Measurements from ENCODE around the gene PTBP1.
A peak's percentile ranks its signal among the peaks of the same experiment; 100 is the strongest.

Gene PTBP1

DNA sequence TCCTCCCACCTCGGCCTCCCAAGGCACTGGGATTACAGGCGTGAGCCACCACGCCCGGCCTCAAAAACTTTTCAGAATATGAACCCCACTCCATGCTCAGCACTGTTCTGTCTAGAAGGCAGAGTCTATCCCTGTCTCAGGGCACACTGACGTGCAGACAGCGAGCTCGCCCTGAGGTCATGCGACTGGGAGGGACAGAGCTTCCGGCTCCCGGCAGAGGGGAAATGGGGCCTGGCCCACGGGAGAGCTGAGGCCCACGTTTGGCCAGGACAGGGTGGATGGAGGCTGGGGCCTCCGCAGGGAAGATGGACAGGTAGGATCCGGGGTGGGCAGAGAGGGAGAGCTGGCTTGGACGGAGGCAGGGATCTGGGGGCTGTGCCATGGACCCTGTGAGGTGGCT is 27.6 kb downstream of the PTBP1 start:
- no peak overlapping the region for H2AFZ ChIP-seq (ENCODE audit: low read depth, low read length)
- H2BK15ac ChIP-seq (ENCODE audit: low read depth, poor library complexity, severe bottlenecking): no peak overlapping the region
- H3K4me2 ChIP-seq (ENCODE audit: low read length, poor library complexity, severe bottlenecking): no peak overlapping the region
- DNase-seq: no peak
- WGBS: 85% methylated on average over 15 of the region's 15 CpGs
- no peak overlapping the region for H3K18ac ChIP-seq (ENCODE audit: low read depth in 1 of 2, low read length in 2 of 2)
- H3K36me3 ChIP-seq (ENCODE audit: control insufficient read depth in 1 of 2, insufficient read depth in 2 of 2, low read depth in 1 of 2, low read length in 2 of 2): no peaks in the 10 kb centered on the region
- H4K91ac ChIP-seq (ENCODE audit: low read length): peak overlapping the region; percentile 61
- no peak overlapping the region for H2BK5ac ChIP-seq (ENCODE audit: low read depth, low read length, poor library complexity, severe bottlenecking)
- H2AK5ac ChIP-seq (ENCODE audit: low read length, severe bottlenecking): no peak overlapping the region
- H3K9ac ChIP-seq (ENCODE audit: low read length): no peak overlapping the region
- H3K79me1 ChIP-seq (replicated peaks; ENCODE audit: low read length, poor library complexity, severe bottlenecking): no peaks in the 10 kb centered on the region
- H3K4me3 ChIP-seq (ENCODE audit: insufficient read depth in 1 of 2, low read depth in 1 of 2, low read length in 2 of 2): no peak overlapping the region
- H3K27ac ChIP-seq (ENCODE audit: low read length, poor library complexity, severe bottlenecking): no peak overlapping the region
- no peak overlapping the region for H2BK120ac ChIP-seq (ENCODE audit: low read depth, low read length)
- H3K4me1 ChIP-seq (ENCODE audit: control insufficient read depth, insufficient read depth, low read depth, low read length): peaks cover 21% of the 10 kb centered on the region
- H3K4ac ChIP-seq (ENCODE audit: low read depth in 1 of 2, low read length in 2 of 2): no peak overlapping the region
- H3K27me3 ChIP-seq (ENCODE audit: control insufficient read depth in 1 of 2, insufficient read depth in 1 of 2, low read length in 2 of 2): peaks cover 0 to 23% of the 10 kb centered on the region in 2 experiments
- H4K8ac ChIP-seq (ENCODE audit: low read length): no peak overlapping the region
- no peaks in the 10 kb centered on the region for H3K9me3 ChIP-seq (ENCODE audit: control insufficient read depth, low read length)
- peak overlapping the region in 1 of 2 experiments; percentile 39 for H2BK12ac ChIP-seq (ENCODE audit: low read length in 2 of 2)
- no peak overlapping the region for H3K14ac ChIP-seq (ENCODE audit: low read length in 2 of 2)
- no peak overlapping the region for H3K23ac ChIP-seq (ENCODE audit: low read length in 2 of 2)

DNA sequence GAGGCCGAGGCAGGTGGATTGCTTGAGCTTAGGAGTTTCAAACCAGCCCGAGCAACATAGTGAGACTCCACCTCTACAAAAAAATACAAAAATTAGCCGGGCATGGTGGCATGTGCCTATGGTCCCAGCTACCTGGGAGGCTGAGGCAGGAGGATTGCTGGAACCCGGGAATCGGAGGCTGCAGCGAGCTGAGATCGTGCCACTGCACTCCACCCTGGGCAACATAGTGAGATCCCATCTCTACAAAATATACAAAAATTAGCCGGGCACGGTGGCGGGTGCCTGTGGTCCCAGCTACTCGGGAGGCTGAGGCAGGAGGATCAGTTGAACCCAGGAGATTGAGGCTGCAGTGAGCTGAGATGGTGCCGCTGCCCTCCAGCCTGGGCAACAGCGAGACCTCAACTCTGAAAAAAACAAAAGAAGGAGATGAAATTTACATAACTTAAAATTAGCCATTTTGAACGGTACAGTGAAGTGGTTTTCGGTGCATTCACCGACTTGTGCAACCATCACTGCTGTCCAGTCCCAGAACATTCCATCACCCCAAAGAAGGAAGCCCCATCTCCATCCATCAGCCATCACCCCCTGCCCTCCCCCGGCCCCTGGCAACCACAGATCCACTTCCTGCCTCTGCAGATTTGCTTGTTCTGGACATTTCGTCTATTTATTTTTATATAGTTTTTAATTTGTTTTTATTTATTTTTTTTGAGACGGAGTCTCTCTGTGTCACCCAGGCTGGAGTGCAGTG is 28.8 kb downstream of the PTBP1 start:
- no peak for DNase-seq
- 91% methylated on average over 15 of the region's 19 CpGs for WGBS
- Histone ChIP-seq H3K9ac (ENCODE audit: low read length) (no peak overlapping the region), H3K4me2 (ENCODE audit: low read length, poor library complexity, severe bottlenecking) (no peak overlapping the region), H3K4me3 (ENCODE audit: insufficient read depth in 1 of 2, low read depth in 1 of 2, low read length in 2 of 2) (no peak overlapping the region), H4K91ac (ENCODE audit: low read length) (no peak overlapping the region), H3K18ac (ENCODE audit: low read depth in 1 of 2, low read length in 2 of 2) (no peak overlapping the region), H3K27ac (ENCODE audit: low read length, poor library complexity, severe bottlenecking) (no peak overlapping the region), H3K27me3 (ENCODE audit: control insufficient read depth in 1 of 2, insufficient read depth in 1 of 2, low read length in 2 of 2) (peaks cover 0 to 28% of the 10 kb centered on the region in 2 experiments), H3K9me3 (ENCODE audit: control insufficient read depth, low read length) (no peaks in the 10 kb centered on the region), H4K8ac (ENCODE audit: low read length) (no peak overlapping the region), H3K4ac (ENCODE audit: low read depth in 1 of 2, low read length in 2 of 2) (no peak overlapping the region), H3K14ac (ENCODE audit: low read length in 2 of 2) (no peak overlapping the region), H2BK120ac (ENCODE audit: low read depth, low read length) (no peak overlapping the region), H3K4me1 (ENCODE audit: control insufficient read depth, insufficient read depth, low read depth, low read length) (peaks cover 26% of the 10 kb centered on the region), H2BK5ac (ENCODE audit: low read depth, low read length, poor library complexity, severe bottlenecking) (no peak overlapping the region), H2BK12ac (ENCODE audit: low read length in 2 of 2) (no peak overlapping the region), H3K79me1 (replicated peaks; ENCODE audit: low read length, poor library complexity, severe bottlenecking) (no peaks in the 10 kb centered on the region), H3K23ac (ENCODE audit: low read length in 2 of 2) (no peak overlapping the region), H3K36me3 (ENCODE audit: control insufficient read depth in 1 of 2, insufficient read depth in 2 of 2, low read depth in 1 of 2, low read length in 2 of 2) (no peaks in the 10 kb centered on the region), H2AK5ac (ENCODE audit: low read length, severe bottlenecking) (no peak overlapping the region), H2AFZ (ENCODE audit: low read depth, low read length) (no peak overlapping the region), H2BK15ac (ENCODE audit: low read depth, poor library complexity, severe bottlenecking) (no peak overlapping the region)

DNA sequence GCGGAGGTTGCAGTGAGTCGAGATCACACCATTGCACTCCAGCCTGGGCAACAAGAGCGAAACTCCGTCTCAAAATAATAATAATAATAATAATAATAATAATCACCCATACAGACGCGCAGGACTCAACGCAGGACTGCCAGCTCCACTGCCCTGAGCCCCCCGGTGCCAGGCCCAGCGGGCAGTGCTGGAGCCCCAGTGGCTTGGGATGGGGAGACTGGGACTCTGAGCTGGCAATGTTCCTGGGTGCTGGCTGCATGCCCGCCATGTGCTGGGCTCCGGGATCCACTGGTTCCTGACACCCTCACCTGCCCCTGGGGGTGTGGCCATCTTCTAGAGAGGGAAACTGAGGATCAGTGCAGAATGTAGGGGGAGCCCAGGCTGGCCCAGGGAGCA is 30.1 kb downstream of the PTBP1 start:
- Histone ChIP-seq H3K27ac (ENCODE audit: low read length, poor library complexity, severe bottlenecking) (no peak overlapping the region), H4K8ac (ENCODE audit: low read length) (no peak overlapping the region)

DNA sequence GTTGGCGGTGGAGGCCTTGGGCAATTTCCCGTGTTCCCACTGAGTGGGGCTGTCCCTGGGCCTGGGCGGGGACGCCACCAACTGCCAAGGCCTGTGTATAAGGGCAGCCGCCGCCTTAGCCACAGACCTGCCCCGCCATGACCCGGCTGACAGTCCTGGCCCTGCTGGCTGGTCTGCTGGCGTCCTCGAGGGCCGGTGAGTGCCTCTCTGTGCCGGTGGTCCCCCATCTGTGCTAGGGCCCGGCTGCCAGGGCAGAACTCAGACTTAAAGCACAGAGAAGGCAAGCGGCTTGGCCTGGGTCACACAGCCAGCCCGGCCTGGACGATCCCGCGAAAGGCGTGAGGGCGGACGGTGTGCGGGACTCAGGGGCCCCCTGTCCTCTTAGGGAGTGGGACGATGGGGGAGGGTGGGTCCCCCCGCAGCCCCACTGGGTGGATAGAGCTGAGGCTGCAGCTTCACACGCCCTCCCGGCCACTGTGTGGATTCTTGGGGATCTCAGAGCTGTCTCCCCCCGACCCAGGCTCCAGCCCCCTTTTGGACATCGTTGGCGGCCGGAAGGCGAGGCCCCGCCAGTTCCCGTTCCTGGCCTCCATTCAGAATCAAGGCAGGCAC is 30.6 kb downstream of the PTBP1 start, which contains the start of gene AZU1:
TSS of gene AZU1 (plus strand) at position 128 of the 612 bp plus-strand sequence. CDS start at position 138, 10 bp downstream.
- peaks cover 12% of the 10 kb centered on the region for H3K4me1 ChIP-seq (ENCODE audit: control insufficient read depth, insufficient read depth, low read depth, low read length)
- H2BK120ac ChIP-seq (ENCODE audit: low read depth, low read length): no peak within 1 kb of the TSS
- no peak for DNase-seq
- H3K9ac ChIP-seq (ENCODE audit: low read length): no peak within 1 kb of the TSS
- H2AK5ac ChIP-seq (ENCODE audit: low read length, severe bottlenecking): no peak within 1 kb of the TSS
- H2BK5ac ChIP-seq (ENCODE audit: low read depth, low read length, poor library complexity, severe bottlenecking): no peak within 1 kb of the TSS
- no peak within 1 kb of the TSS for H3K4me3 ChIP-seq (ENCODE audit: insufficient read depth in 1 of 2, low read depth in 1 of 2, low read length in 2 of 2)
- H2BK12ac ChIP-seq (ENCODE audit: low read length in 2 of 2): no peak within 1 kb of the TSS
- H3K9me3 ChIP-seq (ENCODE audit: control insufficient read depth, low read length): no peaks in the 10 kb centered on the region
- H3K4me2 ChIP-seq (ENCODE audit: low read length, poor library complexity, severe bottlenecking): no peak within 1 kb of the TSS
- no peak within 1 kb of the TSS for H3K18ac ChIP-seq (ENCODE audit: low read depth in 1 of 2, low read length in 2 of 2)
- whole genome bisulfite sequencing: 86% methylated on average over 30 of the region's 33 CpGs
- H4K91ac ChIP-seq (ENCODE audit: low read length): no peak within 1 kb of the TSS
- no peak within 1 kb of the TSS for H4K8ac ChIP-seq (ENCODE audit: low read length)
- H3K27me3 ChIP-seq (ENCODE audit: control insufficient read depth in 1 of 2, insufficient read depth in 1 of 2, low read length in 2 of 2): peaks cover 0 to 29% of the 10 kb centered on the region in 2 experiments
- no peak within 1 kb of the TSS for H3K4ac ChIP-seq (ENCODE audit: low read depth in 1 of 2, low read length in 2 of 2)
- no peak within 1 kb of the TSS for H2BK15ac ChIP-seq (ENCODE audit: low read depth, poor library complexity, severe bottlenecking)
- no peak within 1 kb of the TSS for H2AFZ ChIP-seq (ENCODE audit: low read depth, low read length)
- H3K36me3 ChIP-seq (ENCODE audit: control insufficient read depth in 1 of 2, insufficient read depth in 2 of 2, low read depth in 1 of 2, low read length in 2 of 2): no peaks in the 10 kb centered on the region
- H3K79me1 ChIP-seq (replicated peaks; ENCODE audit: low read length, poor library complexity, severe bottlenecking): no peaks in the 10 kb centered on the region
- no peak within 1 kb of the TSS for H3K27ac ChIP-seq (ENCODE audit: low read length, poor library complexity, severe bottlenecking)
- H3K23ac ChIP-seq (ENCODE audit: low read length in 2 of 2): no peak within 1 kb of the TSS
- H3K14ac ChIP-seq (ENCODE audit: low read length in 2 of 2): no peak within 1 kb of the TSS

More for the DNA sequence above, 30.1 kb downstream of the PTBP1 start:
- Histone ChIP-seq H3K23ac (ENCODE audit: low read length in 2 of 2) (no peak overlapping the region), H3K9ac (ENCODE audit: low read length) (no peak overlapping the region), H3K27me3 (ENCODE audit: control insufficient read depth in 1 of 2, insufficient read depth in 1 of 2, low read length in 2 of 2) (peaks cover 0 to 33% of the 10 kb centered on the region in 2 experiments), H2BK120ac (ENCODE audit: low read depth, low read length) (no peak overlapping the region), H3K4me3 (ENCODE audit: insufficient read depth in 1 of 2, low read depth in 1 of 2, low read length in 2 of 2) (no peak overlapping the region), H3K4me1 (ENCODE audit: control insufficient read depth, insufficient read depth, low read depth, low read length) (peaks cover 14% of the 10 kb centered on the region), H3K36me3 (ENCODE audit: control insufficient read depth in 1 of 2, insufficient read depth in 2 of 2, low read depth in 1 of 2, low read length in 2 of 2) (no peaks in the 10 kb centered on the region), H3K4me2 (ENCODE audit: low read length, poor library complexity, severe bottlenecking) (no peak overlapping the region), H2BK5ac (ENCODE audit: low read depth, low read length, poor library complexity, severe bottlenecking) (no peak overlapping the region), H2BK15ac (ENCODE audit: low read depth, poor library complexity, severe bottlenecking) (no peak overlapping the region), H3K14ac (ENCODE audit: low read length in 2 of 2) (no peak overlapping the region), H3K18ac (ENCODE audit: low read depth in 1 of 2, low read length in 2 of 2) (no peak overlapping the region), H3K4ac (ENCODE audit: low read depth in 1 of 2, low read length in 2 of 2) (no peak overlapping the region), H3K9me3 (ENCODE audit: control insufficient read depth, low read length) (no peaks in the 10 kb centered on the region), H2AFZ (ENCODE audit: low read depth, low read length) (no peak overlapping the region), H4K91ac (ENCODE audit: low read length) (no peak overlapping the region), H3K79me1 (replicated peaks; ENCODE audit: low read length, poor library complexity, severe bottlenecking) (no peaks in the 10 kb centered on the region), H2BK12ac (ENCODE audit: low read length in 2 of 2) (no peak overlapping the region), H2AK5ac (ENCODE audit: low read length, severe bottlenecking) (no peak overlapping the region)
- 98% methylated on average over 8 of the region's 11 CpGs for WGBS
- no peak for DNase-seq

Data from mesenchymal stem cell (in vitro differentiated cells and primary cell).